GM12875 (cell line): ENCODE results near the gene PIK3R3.

Experiments
- H3K4me3 ChIP-seq: one replicate; pipeline ENCODE4 v1.5.1; 2011; ENCODE audit warnings: low read depth, low read length, control low read depth
- CTCF ChIP-seq: IDR thresholded peaks from 2 replicates; pipeline ENCODE4 v1.5.1; 2011; ENCODE audit warnings: low read depth, mild to moderate bottlenecking, control low read depth, inconsistent platforms, low read length, moderate library complexity, borderline replicate concordance; ENCODE audit not compliant: insufficient read depth

The PIK3R3 gene

GRCh38 chr1:46081206-46081605, 51.2 kb downstream of the PIK3R3 start:
- no peak for TF ChIP-seq CTCF

GRCh38 chr1:46080257-46080656, 52.2 kb downstream of the PIK3R3 start:
- no peak for TF ChIP-seq CTCF
- no peak overlapping the region for H3K4me3 ChIP-seq

More at GRCh38 chr1:46081206-46081605, 51.2 kb downstream of the PIK3R3 start:
- H3K4me3 ChIP-seq = no peak overlapping the region

DNA sequence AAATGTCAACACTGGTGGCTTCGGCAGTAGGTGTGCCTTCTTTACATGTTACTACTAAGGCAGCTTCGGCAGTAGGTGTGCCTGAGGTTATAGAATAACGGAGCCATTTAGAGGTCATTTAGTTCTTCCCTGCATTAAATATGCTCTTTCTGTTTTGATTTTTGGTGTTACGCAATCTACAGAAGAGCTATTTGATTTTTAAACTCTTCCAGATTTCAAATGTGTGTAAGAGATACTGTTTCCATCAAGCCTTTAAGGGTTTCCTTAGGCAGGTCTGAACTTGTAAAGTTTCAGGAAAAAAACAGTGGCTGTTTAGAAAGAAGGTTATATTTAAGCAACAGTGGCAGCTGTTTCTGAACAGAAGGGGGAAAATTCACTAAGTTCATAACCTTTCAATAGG, 54.8 kb downstream of the PIK3R3 start:
- TF ChIP-seq CTCF = no peak
- H3K4me3 ChIP-seq = no peak overlapping the region

DNA sequence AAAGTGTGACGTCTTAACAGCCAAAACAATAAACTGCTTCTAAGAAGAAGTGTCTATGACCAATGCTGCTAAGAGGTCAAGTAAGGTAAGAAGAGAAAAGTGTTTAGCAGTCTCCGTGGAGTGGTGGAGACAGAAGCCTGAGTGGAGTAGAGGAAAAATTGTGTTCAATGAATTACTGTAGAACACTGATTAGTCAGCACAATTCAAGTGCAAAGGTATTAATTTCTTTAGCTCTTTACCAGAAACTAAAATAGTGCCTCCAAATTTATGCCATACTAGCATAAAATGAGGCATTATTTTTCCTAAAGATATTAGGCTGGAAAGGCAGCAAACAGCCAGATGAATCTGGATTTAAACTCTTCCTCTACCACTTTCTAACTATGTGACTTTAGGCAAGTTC, 56.1 kb downstream of the PIK3R3 start:
- no peak for TF ChIP-seq CTCF
- H3K4me3 ChIP-seq = no peak overlapping the region

- no peak overlapping the region for H3K4me3 ChIP-seq
- TF ChIP-seq CTCF = no peak
Measured at GRCh38 chr1:46072975-46073374, 59.5 kb downstream of the PIK3R3 start.

DNA sequence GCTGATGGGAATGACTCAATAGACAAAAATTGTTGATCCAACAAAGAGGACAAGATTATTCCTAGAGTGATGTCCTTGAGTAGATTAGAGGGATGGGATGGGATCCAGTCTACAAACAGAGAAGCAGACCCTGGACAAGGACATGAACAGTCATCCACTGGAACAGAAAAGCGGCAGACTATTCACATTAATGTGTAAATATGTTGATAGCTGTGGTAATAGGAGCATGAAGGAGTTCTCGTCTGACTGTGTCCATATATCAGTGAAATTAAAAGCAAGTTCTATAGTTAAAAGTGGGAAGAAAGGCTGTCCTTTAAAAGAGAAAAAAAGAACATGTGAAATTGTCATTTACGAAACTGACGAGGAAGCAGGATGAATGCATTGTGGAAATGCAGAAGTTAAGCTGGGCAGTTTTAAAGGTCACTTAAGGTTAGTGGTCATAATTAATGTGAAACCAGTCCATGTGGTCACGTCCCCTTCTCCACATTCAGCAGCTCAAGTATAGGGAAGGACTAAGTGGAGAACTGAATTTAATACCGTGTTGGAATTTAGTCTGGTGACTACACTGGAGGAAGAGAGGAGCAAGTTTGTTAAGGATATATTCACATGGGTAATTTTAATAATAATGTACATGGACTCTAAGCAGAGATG, 62.1 kb downstream of the PIK3R3 start:
- TF ChIP-seq CTCF = no peak
- no peak overlapping the region for H3K4me3 ChIP-seq

DNA sequence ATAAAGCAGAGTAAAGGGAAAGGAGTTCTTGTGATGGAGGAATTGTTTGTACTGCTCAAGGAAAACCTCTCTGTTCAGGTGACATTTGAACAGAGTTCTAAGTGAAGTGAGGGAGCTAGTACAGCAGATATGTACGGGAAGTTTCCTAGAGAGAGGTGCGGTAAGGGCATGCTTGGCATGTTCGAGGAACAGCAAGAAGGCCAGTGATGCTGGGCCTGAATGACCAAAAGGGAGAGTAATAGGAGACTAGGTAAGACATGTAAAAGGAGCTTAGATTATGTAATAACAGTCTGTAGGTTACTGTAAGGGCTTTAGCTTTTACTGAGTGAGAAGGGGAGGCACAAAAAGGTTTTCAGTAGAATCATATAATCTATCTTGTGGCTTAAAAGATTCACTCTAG, 63.9 kb downstream of the PIK3R3 start:
- no peak for TF ChIP-seq CTCF
- no peak overlapping the region for H3K4me3 ChIP-seq
